GM19025 (cell line): Measurements from ENCODE around the gene VPS35L.

Experiments used
- ATAC-seq: cut with Tn5 transposase; IDR thresholded peaks from one replicate; pipeline ENCODE4 v1.9.1; 2021; ENCODE audit warnings: mild to moderate bottlenecking, low read depth, moderate library complexity; ENCODE audit not compliant: unreplicated experiment

The VPS35L gene

GRCh38 chr16:19589771-19590302 is 34.3 kb downstream of the VPS35L start:
- ATAC-seq: no peak

GRCh38 chr16:19595043-19595767 is 39.7 kb downstream of the VPS35L start:
- ATAC-seq: no peak

DNA sequence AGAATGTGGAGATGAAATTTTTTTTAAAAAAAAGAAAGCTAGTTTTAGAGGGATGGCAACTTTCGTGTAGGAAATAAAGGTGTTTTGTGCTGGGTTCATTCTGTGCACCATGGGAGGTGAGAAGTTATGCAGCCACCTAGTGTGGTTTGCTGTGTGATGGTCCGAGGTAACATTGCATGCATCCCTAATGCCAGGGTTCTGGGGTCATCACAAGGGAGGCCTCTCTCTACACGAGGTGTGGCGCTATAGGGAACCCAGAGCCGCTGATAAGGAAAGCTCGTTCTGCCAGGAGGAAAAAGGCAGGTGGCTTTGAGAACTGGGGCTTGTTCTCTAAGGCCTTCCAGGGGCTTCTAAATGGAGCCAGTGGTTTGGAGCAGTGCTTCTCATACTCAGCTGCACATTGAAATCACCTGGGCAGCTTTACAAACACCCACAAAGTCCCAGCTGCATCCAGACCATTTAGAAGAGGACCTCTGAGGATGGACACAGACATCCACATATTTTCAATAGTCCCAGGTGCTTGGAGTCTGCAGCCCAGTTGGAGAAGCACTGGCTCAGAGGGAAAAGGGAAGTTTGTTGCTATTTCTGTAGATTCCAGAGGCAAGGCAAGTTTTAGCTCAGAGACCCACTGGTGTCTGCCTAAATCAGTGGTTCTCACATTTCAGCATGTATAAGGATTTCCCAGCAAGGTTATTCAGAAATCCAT is 43.5 kb downstream of the VPS35L start:
- ATAC-seq: no peak

- ATAC-seq: no peak
Measured at GRCh38 chr16:19599968-19600716, 44.6 kb downstream of the VPS35L start.

GRCh38 chr16:19601083-19601976 is 45.8 kb downstream of the VPS35L start:
- ATAC-seq: no peak

DNA sequence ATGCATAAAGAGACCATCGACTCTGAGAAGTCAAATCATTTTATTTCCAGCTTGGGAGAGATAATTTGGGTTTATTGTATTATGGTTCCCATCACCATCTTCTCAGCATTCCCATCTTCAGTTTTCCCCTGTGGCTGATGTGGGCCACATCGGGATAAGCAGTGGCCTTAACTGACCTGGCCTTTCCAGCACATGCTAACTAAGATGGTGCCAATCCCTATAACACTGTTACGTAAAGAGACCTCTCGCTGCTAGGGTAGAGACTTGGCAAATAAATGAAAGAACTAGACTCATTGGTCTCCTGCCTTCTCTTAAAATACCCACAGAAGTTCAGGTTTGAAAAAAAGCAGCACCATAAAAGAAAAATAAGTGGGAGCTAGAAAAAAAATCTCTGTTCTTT is 49.4 kb downstream of the VPS35L start:
- ATAC-seq: no peak

GRCh38 chr16:19605701-19606100 is 50.2 kb downstream of the VPS35L start:
- no peak for ATAC-seq

- no peak for ATAC-seq
Measured at GRCh38 chr16:19607616-19608280, 52.2 kb downstream of the VPS35L start.

- no peak for ATAC-seq
Measured at GRCh38 chr16:19609359-19609758, 53.9 kb downstream of the VPS35L start.

DNA sequence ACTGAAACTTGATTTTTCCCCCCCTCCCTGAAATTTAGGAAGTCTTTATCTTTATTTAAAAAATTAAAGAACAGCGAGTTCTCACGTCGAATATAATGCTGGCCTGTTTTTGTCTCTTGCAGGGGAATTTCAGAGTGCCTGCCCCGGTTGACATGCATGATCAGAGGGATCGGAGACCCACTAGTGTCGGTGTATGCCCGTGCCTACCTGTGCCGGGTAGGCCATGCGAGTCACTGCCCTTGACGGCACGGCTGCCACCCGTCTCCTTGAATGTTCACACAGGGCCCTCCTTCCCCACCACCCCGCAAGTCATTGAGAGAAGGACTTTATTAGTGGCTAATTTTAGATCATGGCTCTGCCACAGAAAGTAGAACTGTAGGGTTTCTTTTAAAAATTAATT is 54.7 kb downstream of the VPS35L start:
- no peak for ATAC-seq

DNA sequence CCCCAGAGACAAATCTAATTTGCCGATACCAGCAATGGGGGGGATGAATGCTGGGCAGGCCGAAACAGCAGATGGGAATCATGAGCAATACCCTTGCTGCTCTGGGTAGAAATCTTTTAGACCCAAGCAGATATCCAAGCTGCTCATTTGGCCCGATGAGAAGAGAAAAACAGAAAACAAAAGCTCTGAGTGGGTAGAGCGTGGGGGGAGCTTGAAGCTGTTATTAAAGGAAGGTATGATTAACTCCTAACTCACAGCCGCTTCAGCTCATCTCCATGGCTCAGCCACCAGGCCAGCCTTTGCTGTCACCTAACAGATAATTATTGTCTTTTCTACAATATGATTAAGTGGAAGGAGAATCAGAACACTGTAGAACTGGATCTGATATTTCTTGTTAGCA is 58.3 kb downstream of the VPS35L start:
- no peak for ATAC-seq

- ATAC-seq: no peak
Measured at GRCh38 chr16:19616241-19616640, 60.7 kb downstream of the VPS35L start.

DNA sequence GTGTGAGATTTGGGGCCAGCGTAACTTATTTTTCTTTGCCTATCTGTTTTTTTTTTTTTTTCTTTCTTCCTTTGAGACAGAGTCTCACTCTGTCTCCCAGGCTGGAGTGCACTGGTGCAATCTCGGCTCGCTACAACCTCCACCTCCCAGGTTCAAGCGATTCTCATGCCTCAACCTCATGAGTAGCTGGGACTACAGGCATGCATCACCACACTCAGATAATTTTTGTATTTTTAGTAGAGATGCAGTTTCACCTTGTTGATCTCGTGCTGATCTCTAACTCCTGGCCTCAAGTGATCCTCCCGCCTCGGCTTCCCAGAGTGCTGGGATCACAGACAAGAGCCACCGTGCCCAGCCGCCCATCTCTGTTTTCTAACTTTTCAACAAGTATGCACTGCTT is 63.4 kb downstream of the VPS35L start:
- ATAC-seq: no peak

- no peak for ATAC-seq
Measured at GRCh38 chr16:19621445-19621844, 65.9 kb downstream of the VPS35L start.

GRCh38 chr16:19625039-19625438 is 69.5 kb downstream of the VPS35L start:
- ATAC-seq: no peak

GRCh38 chr16:19636436-19637267 is 81.1 kb downstream of the VPS35L start:
- no peak for ATAC-seq

- no peak for ATAC-seq
Measured at GRCh38 chr16:19639986-19640421, 84.5 kb downstream of the VPS35L start.

DNA sequence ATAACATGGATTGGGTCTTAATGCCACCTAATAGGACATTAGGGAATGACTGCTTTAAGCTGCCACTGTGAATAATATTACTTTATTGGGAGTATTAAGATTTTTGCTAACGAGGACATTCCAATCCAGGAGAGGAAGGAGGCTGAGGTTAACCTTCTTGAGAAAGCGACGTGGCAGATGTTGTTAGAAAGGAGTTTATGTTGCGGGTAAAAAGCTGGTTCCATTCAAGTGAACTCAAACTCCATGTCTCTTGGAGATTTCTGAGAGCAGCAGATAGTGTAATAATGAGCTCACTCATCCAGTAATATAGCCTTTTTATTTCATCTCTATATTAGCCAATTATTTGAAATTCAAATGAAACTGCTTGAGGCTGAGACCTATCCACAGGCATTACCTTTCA is 87.0 kb downstream of the VPS35L start:
- ATAC-seq: no peak

GRCh38 chr16:19644877-19645276 is 89.4 kb downstream of the VPS35L start:
- no peak for ATAC-seq
